Thymus (tissue), 11 donors: ENCODE measurements around the gene CEACAM4. TPM values are rescaled to one million over a fixed set of nuclear protein-coding genes. Genes with fewer than 3 reads are reported as not detected.

Experiments used
- DNase-seq, 9 donors: peaks; one replicate each; pipeline ENCODE4 v3.0.0-alpha.2; 2013; ENCODE audit warnings: low spot score in 9 of 9, low read depth in 6 of 9, missing footprints in 1 of 9
- H3K27ac ChIP-seq, 2 donors: one replicate each; pipeline ENCODE4 v1.5.1; 2013; ENCODE audit warnings: control low read depth in 1 of 2, low read depth in 1 of 2, low read length in 1 of 2, mild to moderate bottlenecking in 1 of 2, moderate library complexity in 1 of 2
- H3K27me3 ChIP-seq, 2 donors: one replicate each; pipeline ENCODE4 v1.5.1; 2013; ENCODE audit warnings: low read length in 1 of 2; ENCODE audit not compliant: control insufficient read depth in 2 of 2, insufficient read depth in 1 of 2
- H3K36me3 ChIP-seq, 2 donors: one replicate each; pipeline ENCODE4 v1.5.1; 2013; ENCODE audit warnings: low read length in 1 of 2, mild to moderate bottlenecking in 1 of 2, moderate library complexity in 1 of 2; ENCODE audit not compliant: control insufficient read depth in 2 of 2, insufficient read depth in 2 of 2
- H3K4me1 ChIP-seq, 2 donors: one replicate each; pipeline ENCODE4 v1.5.1; 2013; ENCODE audit warnings: low read length in 2 of 2; ENCODE audit not compliant: control insufficient read depth in 2 of 2, insufficient read depth in 2 of 2
- H3K4me3 ChIP-seq, 2 donors: one replicate each; pipeline ENCODE4 v1.5.1; 2013; ENCODE audit warnings: low read length in 2 of 2, control low read depth in 1 of 2, mild to moderate bottlenecking in 1 of 2
- H3K9me3 ChIP-seq, 2 donors: one replicate each; pipeline ENCODE4 v1.5.1; 2013; ENCODE audit warnings: low read length in 1 of 2, mild to moderate bottlenecking in 1 of 2; ENCODE audit not compliant: control insufficient read depth in 2 of 2, insufficient read depth in 1 of 2
- WGBS: extraction: QIAGEN DNeasy Blood & Tissue Kit; methylation state at CpG from one replicate; pipeline ENCODE4 v1.1.7; 2013; 5-methylcytosine and 5-hydroxymethylcytosine counted together
- polyA plus RNA-seq: library from polyadenylated mRNA; stranded (reverse); fragments of 200-250 nt; gene quantifications from one replicate; pipeline ENCODE4 v1.2.3, GENCODE V29; 2013
- total RNA-seq: library from RNA; stranded (reverse); fragments of 120-200 nt; gene quantifications from one replicate; pipeline ENCODE4 v1.2.4, GENCODE V29; 2013
- donor health status: healthy.

The CEACAM4 gene
- total and polyA plus RNA-seq, 2 donors: 0.52 to 1.9 TPM

GRCh38 chr19:41607668-41608067 lies 19.2 kb downstream of the CEACAM4 start:
- Histone ChIP-seq H3K9me3 (no peaks in the 10 kb centered on the region), H3K4me1 (no peaks in the 10 kb centered on the region), H3K4me3 (no peak overlapping the region), H3K27ac (no peak overlapping the region), H3K36me3 (no peaks in the 10 kb centered on the region), H3K27me3 (no peaks in the 10 kb centered on the region)
- no peak for DNase-seq
- 94% methylated on average over 1 of the region's 1 CpG for WGBS

- no peak overlapping the region for H3K27ac ChIP-seq
- H3K27me3 ChIP-seq: no peaks in the 10 kb centered on the region
- H3K9me3 ChIP-seq: no peaks in the 10 kb centered on the region
- no peaks in the 10 kb centered on the region for H3K36me3 ChIP-seq
- no peak for DNase-seq
- H3K4me3 ChIP-seq: no peak overlapping the region
- 91% methylated on average over 5 of the region's 5 CpGs for WGBS
- no peaks in the 10 kb centered on the region for H3K4me1 ChIP-seq
Observed at GRCh38 chr19:41606215-41606837, 20.5 kb downstream of the CEACAM4 start.

GRCh38 chr19:41604831-41605230 lies 22.0 kb downstream of the CEACAM4 start:
- Histone ChIP-seq H3K27me3 (peaks cover 0 to 4% of the 10 kb centered on the region in 2 donors), H3K4me3 (no peak overlapping the region), H3K36me3 (no peaks in the 10 kb centered on the region), H3K27ac (no peak overlapping the region), H3K9me3 (no peaks in the 10 kb centered on the region), H3K4me1 (no peaks in the 10 kb centered on the region)
- no peak for DNase-seq
- 68% methylated on average over 3 of the region's 3 CpGs for WGBS

- H3K27me3 ChIP-seq: peaks cover 0 to 9% of the 10 kb centered on the region in 2 donors
- 86% methylated on average over 4 of the region's 4 CpGs for WGBS
- no peak for DNase-seq
- no peak overlapping the region for H3K27ac ChIP-seq
- no peaks in the 10 kb centered on the region for H3K9me3 ChIP-seq
- H3K4me3 ChIP-seq: no peak overlapping the region
- no peaks in the 10 kb centered on the region for H3K4me1 ChIP-seq
- H3K36me3 ChIP-seq: no peaks in the 10 kb centered on the region
Observed at GRCh38 chr19:41601771-41602170, 25.1 kb downstream of the CEACAM4 start.

- Histone ChIP-seq H3K27me3 (peaks cover 0 to 9% of the 10 kb centered on the region in 2 donors), H3K9me3 (no peaks in the 10 kb centered on the region), H3K4me1 (no peaks in the 10 kb centered on the region), H3K27ac (no peak overlapping the region), H3K36me3 (no peaks in the 10 kb centered on the region), H3K4me3 (no peak overlapping the region)
- WGBS: 80% methylated on average over 6 of the region's 6 CpGs
- DNase-seq: no peak
Observed at GRCh38 chr19:41599175-41599966, 27.5 kb downstream of the CEACAM4 start.

GRCh38 chr19:41597600-41598041 lies 29.3 kb downstream of the CEACAM4 start:
- peaks cover 0 to 9% of the 10 kb centered on the region in 2 donors for H3K27me3 ChIP-seq
- H3K36me3 ChIP-seq: no peaks in the 10 kb centered on the region
- WGBS: 11% methylated on average over 10 of the region's 10 CpGs
- H3K27ac ChIP-seq: no peak overlapping the region
- peak in 7 of 9 donors; percentile 37 to 70 (median 45) for DNase-seq
- H3K4me3 ChIP-seq: no peak overlapping the region
- H3K9me3 ChIP-seq: no peaks in the 10 kb centered on the region
- H3K4me1 ChIP-seq: no peaks in the 10 kb centered on the region

- no peak for DNase-seq
- WGBS: 53% methylated on average over 3 of the region's 3 CpGs
Observed at GRCh38 chr19:41595890-41596280, 31.0 kb downstream of the CEACAM4 start.

GRCh38 chr19:41595258-41595889 lies 31.5 kb downstream of the CEACAM4 start:
- Histone ChIP-seq H3K36me3 (no peaks in the 10 kb centered on the region), H3K27ac (no peak overlapping the region), H3K4me3 (no peak overlapping the region), H3K4me1 (no peaks in the 10 kb centered on the region), H3K27me3 (peaks cover 0 to 5% of the 10 kb centered on the region in 2 donors), H3K9me3 (no peaks in the 10 kb centered on the region)
- DNase-seq: peak in 5 of 9 donors; percentile 15 to 53 (median 30)
- 29% methylated on average over 4 of the region's 4 CpGs for WGBS

More at GRCh38 chr19:41595890-41596280, 31.0 kb downstream of the CEACAM4 start:
- Histone ChIP-seq H3K27me3 (peaks cover 0 to 9% of the 10 kb centered on the region in 2 donors), H3K4me1 (no peaks in the 10 kb centered on the region), H3K9me3 (no peaks in the 10 kb centered on the region), H3K27ac (no peak overlapping the region), H3K36me3 (no peaks in the 10 kb centered on the region), H3K4me3 (no peak overlapping the region)
